Ishikawa (cell line): ENCODE data around the gene CNPY4.

Source experiments
- CEBPB ChIP-seq: IDR thresholded peaks from 2 replicates; pipeline ENCODE4 v1.6.1; 2012
- CREB1 ChIP-seq: IDR thresholded peaks from 2 replicates; pipeline ENCODE4 v1.6.1; 2012; ENCODE audit warnings: low read depth
- EGR1 ChIP-seq: IDR thresholded peaks from 2 replicates; pipeline ENCODE4 v1.6.1; 2012
- EP300 ChIP-seq: IDR thresholded peaks from 2 replicates; pipeline ENCODE4 v1.6.1; 2012; ENCODE audit warnings: borderline replicate concordance
- FOXM1 ChIP-seq: IDR thresholded peaks from 2 replicates; pipeline ENCODE4 v1.6.1; 2012; ENCODE audit warnings: low read depth, borderline replicate concordance
- NFIC ChIP-seq: IDR thresholded peaks from 2 replicates; pipeline ENCODE4 v1.6.1; 2012
- RAD21 ChIP-seq: IDR thresholded peaks from 2 replicates; pipeline ENCODE4 v1.6.1; 2012; ENCODE audit warnings: low read depth
- REST ChIP-seq: IDR thresholded peaks from 2 replicates; pipeline ENCODE4 v1.6.1; 2012; ENCODE audit warnings: low read depth, mild to moderate bottlenecking
- TAF1 ChIP-seq: IDR thresholded peaks from 2 replicates; pipeline ENCODE4 v1.6.1; 2012; ENCODE audit warnings: low read depth, mild to moderate bottlenecking
- TCF12 ChIP-seq: IDR thresholded peaks from 2 replicates; pipeline ENCODE4 v1.6.1; 2012; ENCODE audit warnings: low read depth
- TEAD4 ChIP-seq: IDR thresholded peaks from 2 replicates; pipeline ENCODE4 v1.6.1; 2012
- YY1 ChIP-seq: IDR thresholded peaks from 2 replicates; pipeline ENCODE4 v1.6.1; 2012; ENCODE audit warnings: low read depth
- ZBTB7A ChIP-seq: IDR thresholded peaks from 2 replicates; pipeline ENCODE4 v1.6.1; 2012; ENCODE audit warnings: low read depth
- TF ChIP-seq, protein P1 (sequence below): IDR thresholded peaks from 2 replicates; pipeline ENCODE4 v1.6.1; 2012
- TF ChIP-seq, protein P2 (sequence below): IDR thresholded peaks from 2 replicates; pipeline ENCODE4 v1.6.1; 2012

The CNPY4 gene

GRCh38 chr7:100148225-100148558 is 28.8 kb downstream of the CNPY4 start:
- TF ChIP-seq, protein P1, sequence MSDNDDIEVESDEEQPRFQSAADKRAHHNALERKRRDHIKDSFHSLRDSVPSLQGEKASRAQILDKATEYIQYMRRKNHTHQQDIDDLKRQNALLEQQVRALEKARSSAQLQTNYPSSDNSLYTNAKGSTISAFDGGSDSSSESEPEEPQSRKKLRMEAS: no peak
- TF ChIP-seq NFIC (no peak), FOXM1 (no peak), TEAD4 (no peak), TCF12 (no peak)

DNA sequence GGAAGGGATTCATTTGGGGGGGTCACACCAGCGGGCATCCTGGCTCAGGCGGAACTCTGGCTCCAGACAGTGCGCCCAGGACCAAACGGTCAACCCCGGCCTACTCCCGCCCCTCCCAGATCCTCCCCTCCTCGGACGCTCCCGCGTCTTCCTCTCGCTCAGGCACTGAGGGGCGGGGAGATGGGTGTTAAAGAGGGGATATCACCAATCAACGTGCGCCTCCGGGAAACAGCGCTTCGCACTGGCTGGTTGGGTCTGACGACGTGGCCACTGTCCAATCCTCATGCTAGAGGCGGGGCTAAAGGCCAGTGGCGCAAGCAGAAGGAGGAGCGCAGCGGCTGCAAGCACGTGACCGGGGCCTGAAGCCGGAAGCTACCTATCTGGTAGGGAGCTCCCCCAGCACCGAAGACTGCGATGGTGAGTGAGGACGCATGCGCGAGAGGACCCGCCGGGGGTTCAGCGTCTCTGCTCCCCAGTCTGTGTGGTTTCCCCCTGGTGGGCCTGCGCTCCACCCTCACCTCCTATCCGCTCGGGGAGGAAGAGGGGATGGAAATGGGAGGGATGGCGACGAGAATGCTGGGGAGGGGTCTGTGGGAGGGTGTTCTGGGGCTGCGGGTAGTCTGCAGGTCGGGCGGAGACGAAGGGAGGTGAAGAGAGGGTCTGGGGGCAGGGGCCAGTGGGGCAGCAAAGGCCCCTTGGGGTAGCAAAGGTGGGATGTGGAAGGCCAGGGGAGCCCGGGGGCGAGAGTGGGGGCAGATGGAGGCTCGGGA is 29.3 kb downstream of the CNPY4 start, which contains the start of gene LAMTOR4:
TSS of gene LAMTOR4 (plus strand) at position 360 of the 770 bp plus-strand sequence. CDS start at position 415, 55 bp downstream.
- TF ChIP-seq, protein P2, sequence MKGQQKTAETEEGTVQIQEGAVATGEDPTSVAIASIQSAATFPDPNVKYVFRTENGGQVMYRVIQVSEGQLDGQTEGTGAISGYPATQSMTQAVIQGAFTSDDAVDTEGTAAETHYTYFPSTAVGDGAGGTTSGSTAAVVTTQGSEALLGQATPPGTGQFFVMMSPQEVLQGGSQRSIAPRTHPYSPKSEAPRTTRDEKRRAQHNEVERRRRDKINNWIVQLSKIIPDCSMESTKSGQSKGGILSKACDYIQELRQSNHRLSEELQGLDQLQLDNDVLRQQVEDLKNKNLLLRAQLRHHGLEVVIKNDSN: peak; percentile 96
- TF ChIP-seq CREB1: peak; percentile 44; the same call in 1 of the 2 replicates
- no peak for TF ChIP-seq ZBTB7A
- TF ChIP-seq EGR1: no peak
- no peak for TF ChIP-seq REST
- TF ChIP-seq NFIC: no peak
- TF ChIP-seq YY1: no peak
- TF ChIP-seq TEAD4: no peak
- no peak for TF ChIP-seq RAD21
- TF ChIP-seq TAF1: peak; percentile 65
- no peak for TF ChIP-seq FOXM1
- peak; percentile 42; the same call in 1 of the 2 replicates for TF ChIP-seq CEBPB
- TF ChIP-seq, protein P1: peak; percentile 72
- 0 out of 2 replicates have a peak, but pooled peaks have one; percentile 31 for TF ChIP-seq TCF12
- TF ChIP-seq EP300: no peak

DNA sequence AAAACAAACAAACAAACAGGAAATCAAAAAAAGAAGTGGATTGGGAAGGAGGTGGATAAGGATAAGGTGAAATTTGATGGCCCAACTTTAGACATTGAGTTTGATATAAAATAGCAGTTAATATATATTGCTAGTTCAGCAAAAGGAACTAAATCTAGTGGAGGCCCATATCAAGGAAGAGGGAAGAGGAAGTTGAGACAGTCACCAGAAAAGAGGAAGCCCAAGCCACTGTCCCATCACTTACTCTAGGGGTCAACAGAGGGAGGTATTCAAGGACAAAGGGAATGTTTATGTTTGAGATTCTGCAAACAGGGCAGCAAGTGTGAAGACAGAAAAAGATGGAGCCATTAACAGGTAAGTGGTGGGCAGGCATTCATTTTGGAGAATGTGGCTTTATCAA is 33.0 kb downstream of the CNPY4 start:
- TF ChIP-seq EP300 (no peak), CEBPB (no peak), TEAD4 (no peak), TAF1 (no peak), EGR1 (no peak), FOXM1 (no peak), CREB1 (no peak)
- TF ChIP-seq, protein P2: no peak

- TF ChIP-seq, protein P1: no peak
- TF ChIP-seq TCF12 (no peak), RAD21 (no peak), REST (no peak), TEAD4 (no peak), NFIC (no peak), ZBTB7A (no peak), YY1 (no peak), FOXM1 (no peak), CREB1 (no peak), EGR1 (no peak), CEBPB (no peak), EP300 (no peak), TAF1 (no peak)
- TF ChIP-seq, protein P2: no peak
Observed at GRCh38 chr7:100152937-100153666, 33.7 kb downstream of the CNPY4 start.
